ENCODE results near the gene LRRC14B.

- TF ChIP-seq ZNF416 (tag by site-specific recombination; IDR thresholded peaks at IDR 0.05) (no peak), SCRT1 (tag by site-specific recombination; IDR thresholded peaks at IDR 0.05; ENCODE audit: borderline replicate concordance) (no peak), ZNF302 (tag by site-specific recombination; IDR thresholded peaks at IDR 0.05; ENCODE audit: low read depth) (no peak), ZNF747 (tag by site-specific recombination; IDR thresholded peaks at IDR 0.05) (no peak), GLI4 (tag by site-specific recombination; IDR thresholded peaks at IDR 0.05) (no peak), ZNF121 (tag by site-specific recombination; IDR thresholded peaks at IDR 0.05) (no peak)
- TF ChIP-seq, protein P1, sequence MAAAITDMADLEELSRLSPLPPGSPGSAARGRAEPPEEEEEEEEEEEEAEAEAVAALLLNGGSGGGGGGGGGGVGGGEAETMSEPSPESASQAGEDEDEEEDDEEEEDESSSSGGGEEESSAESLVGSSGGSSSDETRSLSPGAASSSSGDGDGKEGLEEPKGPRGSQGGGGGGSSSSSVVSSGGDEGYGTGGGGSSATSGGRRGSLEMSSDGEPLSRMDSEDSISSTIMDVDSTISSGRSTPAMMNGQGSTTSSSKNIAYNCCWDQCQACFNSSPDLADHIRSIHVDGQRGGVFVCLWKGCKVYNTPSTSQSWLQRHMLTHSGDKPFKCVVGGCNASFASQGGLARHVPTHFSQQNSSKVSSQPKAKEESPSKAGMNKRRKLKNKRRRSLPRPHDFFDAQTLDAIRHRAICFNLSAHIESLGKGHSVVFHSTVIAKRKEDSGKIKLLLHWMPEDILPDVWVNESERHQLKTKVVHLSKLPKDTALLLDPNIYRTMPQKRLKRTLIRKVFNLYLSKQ (tag by site-specific recombination; IDR thresholded peaks at IDR 0.05; ENCODE audit: borderline replicate concordance) = no peak
- TF ChIP-seq, protein P2, sequence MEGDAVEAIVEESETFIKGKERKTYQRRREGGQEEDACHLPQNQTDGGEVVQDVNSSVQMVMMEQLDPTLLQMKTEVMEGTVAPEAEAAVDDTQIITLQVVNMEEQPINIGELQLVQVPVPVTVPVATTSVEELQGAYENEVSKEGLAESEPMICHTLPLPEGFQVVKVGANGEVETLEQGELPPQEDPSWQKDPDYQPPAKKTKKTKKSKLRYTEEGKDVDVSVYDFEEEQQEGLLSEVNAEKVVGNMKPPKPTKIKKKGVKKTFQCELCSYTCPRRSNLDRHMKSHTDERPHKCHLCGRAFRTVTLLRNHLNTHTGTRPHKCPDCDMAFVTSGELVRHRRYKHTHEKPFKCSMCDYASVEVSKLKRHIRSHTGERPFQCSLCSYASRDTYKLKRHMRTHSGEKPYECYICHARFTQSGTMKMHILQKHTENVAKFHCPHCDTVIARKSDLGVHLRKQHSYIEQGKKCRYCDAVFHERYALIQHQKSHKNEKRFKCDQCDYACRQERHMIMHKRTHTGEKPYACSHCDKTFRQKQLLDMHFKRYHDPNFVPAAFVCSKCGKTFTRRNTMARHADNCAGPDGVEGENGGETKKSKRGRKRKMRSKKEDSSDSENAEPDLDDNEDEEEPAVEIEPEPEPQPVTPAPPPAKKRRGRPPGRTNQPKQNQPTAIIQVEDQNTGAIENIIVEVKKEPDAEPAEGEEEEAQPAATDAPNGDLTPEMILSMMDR (tag by site-specific recombination; IDR thresholded peaks at IDR 0.05) = no peak
Measured at GRCh38 chr5:199197-199949, 8.1 kb downstream of the LRRC14B start.
